Measurements from ENCODE around the gene KDM4F.
A peak's percentile ranks its signal among the peaks of the same experiment; 100 is the strongest.

Gene KDM4F

GRCh38 chr11:95086836-95087570 lies 37.8 kb downstream of the KDM4F start:
- Histone ChIP-seq H3K9me3 (no peaks in the 10 kb centered on the region), H3K4me3 (ENCODE audit: low read depth in 1 of 2, low read length in 1 of 2) (no peak overlapping the region), H3K4me1 (ENCODE audit: control insufficient read depth in 1 of 2, insufficient read depth in 1 of 2, low read depth in 1 of 2, low read length in 1 of 2) (peaks cover 16 to 18% of the 10 kb centered on the region in 2 experiments), H3K36me3 (no peaks in the 10 kb centered on the region), H3K27me3 (peaks cover 97% of the 10 kb centered on the region), H3K27ac (no peak overlapping the region)
- no peak for TF ChIP-seq CTCF (IDR thresholded peaks at IDR 0.05)

GRCh38 chr11:95088946-95089619 lies 39.9 kb downstream of the KDM4F start:
- Histone ChIP-seq H3K27ac (peak overlapping the region; percentile 47), H3K36me3 (no peaks in the 10 kb centered on the region), H3K27me3 (peaks cover 97% of the 10 kb centered on the region), H3K4me1 (ENCODE audit: control insufficient read depth in 1 of 2, insufficient read depth in 1 of 2, low read depth in 1 of 2, low read length in 1 of 2) (peaks cover 16 to 18% of the 10 kb centered on the region in 2 experiments), H3K4me3 (ENCODE audit: low read depth in 1 of 2, low read length in 1 of 2) (peak overlapping the region; percentile 63 to 71), H3K9me3 (no peaks in the 10 kb centered on the region)
- no peak for TF ChIP-seq CTCF (IDR thresholded peaks at IDR 0.05)

- H3K9me3 ChIP-seq = no peaks in the 10 kb centered on the region
- no peaks in the 10 kb centered on the region for H3K36me3 ChIP-seq
- H3K4me1 ChIP-seq (ENCODE audit: control insufficient read depth in 1 of 2, insufficient read depth in 1 of 2, low read depth in 1 of 2, low read length in 1 of 2) = peaks cover 16 to 18% of the 10 kb centered on the region in 2 experiments
- TF ChIP-seq CTCF (IDR thresholded peaks at IDR 0.05) = peak; percentile 15
- peaks cover 97% of the 10 kb centered on the region for H3K27me3 ChIP-seq
- H3K4me3 ChIP-seq (ENCODE audit: low read depth in 1 of 2, low read length in 1 of 2) = peak within 1 kb of the TSS; percentile 63 to 71
- H3K27ac ChIP-seq = peak within 1 kb of the TSS; percentile 47
These were observed 40.7 kb downstream of the KDM4F start, which contains the start of gene ENDOD1 for GRCh38 chr11:95089620-95090542. TSS of gene ENDOD1 (plus strand) at chr11:95089846. CDS start at chr11:95089928, 82 bp downstream.

- H3K4me1 ChIP-seq (ENCODE audit: control insufficient read depth in 1 of 2, insufficient read depth in 1 of 2, low read depth in 1 of 2, low read length in 1 of 2) = peaks cover 16 to 18% of the 10 kb centered on the region in 2 experiments
- H3K4me3 ChIP-seq (ENCODE audit: low read depth in 1 of 2, low read length in 1 of 2) = no peak overlapping the region
- peaks cover 81% of the 10 kb centered on the region for H3K27me3 ChIP-seq
- no peak for TF ChIP-seq CTCF (IDR thresholded peaks at IDR 0.05)
- no peaks in the 10 kb centered on the region for H3K9me3 ChIP-seq
- no peak overlapping the region for H3K27ac ChIP-seq
- no peaks in the 10 kb centered on the region for H3K36me3 ChIP-seq
These were observed 42.5 kb downstream of the KDM4F start for GRCh38 chr11:95091663-95092180.
